HG03457 (cell line): ENCODE results near the gene RABGAP1.
"Not testable (repeated sequence)": the region's sequence is repeated elsewhere in the genome, so short reads cannot be mapped to it uniquely, and the experiment has no call there.

Source experiments
- ATAC-seq: cut with Tn5 transposase; IDR thresholded peaks from one replicate; pipeline ENCODE4 v1.9.1; 2021; ENCODE audit warnings: moderate number of reproducible peaks; ENCODE audit not compliant: unreplicated experiment

The RABGAP1 gene

DNA sequence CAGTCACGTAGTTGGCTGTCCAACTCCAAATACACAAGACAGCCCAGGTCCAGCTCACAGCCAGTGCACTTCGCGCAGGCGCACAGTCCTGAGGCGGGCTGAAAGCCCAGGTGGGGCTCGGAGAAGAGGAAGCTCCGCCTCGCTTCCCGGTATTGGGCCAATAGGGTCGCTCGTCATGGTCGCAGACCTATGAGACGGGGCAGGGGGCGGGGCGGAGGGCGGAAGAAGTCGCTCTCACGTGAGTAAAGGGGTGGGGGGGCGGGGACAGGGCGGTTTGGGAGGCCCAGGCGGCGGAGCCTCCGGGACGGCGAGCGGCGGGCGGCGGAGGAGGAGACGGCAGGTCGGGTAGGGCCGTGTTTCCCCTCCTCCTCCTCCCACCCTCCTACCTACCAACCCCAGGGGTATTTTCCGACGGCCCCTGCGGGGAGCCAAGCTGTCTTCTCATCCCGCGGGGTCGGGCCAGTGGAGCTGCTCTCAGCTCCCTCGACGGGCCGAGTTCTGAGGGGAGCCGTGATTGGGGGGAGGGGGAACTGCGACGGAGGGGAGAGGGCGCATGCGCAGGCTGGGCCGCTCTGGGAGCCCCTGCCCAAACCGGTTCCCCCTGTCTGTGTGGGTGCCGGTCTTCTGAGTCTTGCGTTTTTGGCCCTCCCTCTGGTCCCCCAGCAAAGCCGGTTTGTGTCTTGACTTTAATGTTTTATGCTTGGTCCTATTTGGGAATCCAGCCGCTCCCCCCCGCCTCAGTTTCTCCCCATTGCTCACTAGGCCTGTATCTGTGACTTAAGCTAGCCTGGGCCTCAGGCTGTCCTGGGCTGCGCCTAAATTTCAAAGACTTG lies at the start of gene RABGAP1:
Gene RABGAP1 (plus strand): TSS at position 272 of the 833 bp plus-strand sequence. CDS start 16,040 bp downstream, outside the sequence.
- peak; percentile 94 for ATAC-seq

GRCh38 chr9:122897969-122898368 lies 42.9 kb upstream of the RABGAP1 start:
- no peak for ATAC-seq

GRCh38 chr9:122900791-122901190 lies 40.0 kb upstream of the RABGAP1 start:
- ATAC-seq = no peak

DNA sequence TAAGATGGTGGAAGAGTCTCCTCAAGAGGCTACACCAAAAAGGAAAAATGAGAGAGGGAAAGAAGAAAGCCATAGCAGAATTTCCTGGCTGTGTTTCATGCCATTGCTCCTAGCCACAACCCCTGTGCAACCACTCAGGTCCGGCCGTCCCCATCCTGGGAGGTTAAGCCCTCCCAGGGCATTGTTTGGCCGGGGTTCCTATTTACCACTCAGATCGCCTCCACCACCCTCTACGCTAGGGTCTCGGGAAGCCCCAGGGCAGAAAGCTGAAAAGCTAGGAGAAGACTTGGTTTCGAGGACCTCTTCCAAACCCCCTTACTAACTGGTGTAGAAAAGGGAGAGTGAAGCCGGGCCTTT lies 36.4 kb upstream of the RABGAP1 start:
- ATAC-seq = peak; percentile 4

- ATAC-seq = peak; percentile 85
These were observed 35.8 kb upstream of the RABGAP1 start, which contains the start of gene RC3H2 for GRCh38 chr9:122904823-122905710. TSS of gene RC3H2 (minus strand) at chr9:122905359. CDS start at chr9:122897509, 7,850 bp downstream.

DNA sequence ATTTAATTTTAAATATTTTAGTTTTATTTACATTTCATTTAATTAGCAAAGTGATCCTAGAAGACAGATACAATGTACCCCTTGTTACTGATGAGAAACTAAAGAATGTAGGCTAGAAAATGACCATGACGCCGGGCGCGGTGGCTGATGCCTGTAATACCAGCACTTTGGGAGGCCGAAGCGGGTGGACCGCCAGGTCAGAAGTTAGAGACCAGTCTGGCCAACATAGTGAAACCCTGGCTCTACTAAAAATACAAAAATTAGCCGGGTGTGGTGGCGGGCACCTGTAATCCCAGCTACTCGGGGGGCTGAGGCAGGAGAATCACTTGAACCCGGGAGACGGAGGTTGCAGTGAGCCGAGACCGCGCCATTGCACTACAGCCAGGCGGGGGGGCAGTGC lies 34.7 kb upstream of the RABGAP1 start:
- not testable (repeated sequence) for ATAC-seq

DNA sequence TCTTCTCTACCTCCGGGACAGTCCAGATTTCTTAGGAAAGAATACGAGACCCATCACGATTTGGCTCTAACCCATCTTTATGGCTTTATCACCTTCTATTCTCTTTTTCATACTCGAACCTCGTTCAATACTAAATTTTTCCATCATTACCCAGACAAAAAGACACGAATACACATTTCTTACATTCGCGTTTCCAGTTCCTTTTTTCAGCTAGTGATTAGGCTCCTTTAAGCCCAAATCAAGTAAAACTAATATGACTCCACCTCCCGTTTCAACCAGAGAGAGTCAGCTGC lies 28.2 kb upstream of the RABGAP1 start:
- no peak for ATAC-seq

DNA sequence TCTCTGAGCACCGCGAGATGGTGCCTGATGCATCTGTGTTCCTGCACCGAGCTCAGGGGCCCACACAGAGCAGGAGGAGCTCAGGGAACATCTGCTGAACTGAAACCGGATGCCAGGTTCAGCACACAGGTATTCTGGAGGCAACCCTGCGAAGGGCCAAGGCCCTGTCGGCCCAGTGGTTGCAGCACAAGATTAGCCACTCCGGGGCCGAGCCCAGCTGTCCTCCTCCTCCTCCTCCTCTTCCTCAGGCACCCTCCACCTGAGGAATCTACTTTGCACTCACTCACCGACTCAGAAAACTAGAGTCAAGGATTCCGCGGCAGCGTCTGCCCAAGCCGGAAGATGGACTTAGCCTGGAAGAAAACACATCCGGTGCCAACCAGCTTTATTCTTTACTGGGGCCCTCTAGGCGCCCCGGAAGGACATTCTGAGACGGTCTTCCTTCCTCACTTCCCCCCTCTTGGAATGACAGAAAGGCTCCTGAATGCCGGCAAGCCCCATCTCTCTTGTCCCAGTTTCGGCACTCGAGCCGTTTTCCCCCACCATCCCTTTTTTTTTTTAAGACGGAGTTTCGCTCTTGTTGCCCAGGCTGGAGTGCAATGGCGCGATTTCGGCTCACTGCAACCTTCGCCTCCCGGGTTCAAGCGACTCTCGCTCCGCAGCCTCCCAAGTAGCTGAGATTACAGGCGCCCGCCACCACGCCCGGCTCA lies 27.7 kb upstream of the RABGAP1 start, which contains the start of gene ZBTB6:
Gene ZBTB6 (minus strand): TSS at position 360 of the 710 bp plus-strand sequence. CDS start 1,251 bp downstream, outside the sequence.
- ATAC-seq = peak; percentile 87

DNA sequence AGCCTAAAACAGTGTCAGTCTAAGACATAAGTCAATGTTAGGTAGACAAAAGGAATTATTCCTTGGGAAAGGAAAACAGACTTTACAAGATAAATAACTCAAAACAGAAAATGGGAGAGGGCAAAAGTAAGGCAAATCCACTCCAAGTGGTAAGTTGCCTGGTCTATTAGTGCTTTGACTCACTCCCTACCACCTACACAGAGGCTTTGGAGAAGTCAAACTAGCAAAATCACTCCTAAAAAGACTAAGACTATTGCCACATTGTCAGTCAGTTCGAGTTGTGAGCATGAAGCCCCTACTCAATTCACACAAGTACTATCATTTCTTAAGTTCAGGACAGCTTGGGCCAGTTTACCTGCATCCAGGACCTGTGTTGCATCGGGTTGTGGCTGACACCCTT lies 22.5 kb upstream of the RABGAP1 start:
- no peak for ATAC-seq

DNA sequence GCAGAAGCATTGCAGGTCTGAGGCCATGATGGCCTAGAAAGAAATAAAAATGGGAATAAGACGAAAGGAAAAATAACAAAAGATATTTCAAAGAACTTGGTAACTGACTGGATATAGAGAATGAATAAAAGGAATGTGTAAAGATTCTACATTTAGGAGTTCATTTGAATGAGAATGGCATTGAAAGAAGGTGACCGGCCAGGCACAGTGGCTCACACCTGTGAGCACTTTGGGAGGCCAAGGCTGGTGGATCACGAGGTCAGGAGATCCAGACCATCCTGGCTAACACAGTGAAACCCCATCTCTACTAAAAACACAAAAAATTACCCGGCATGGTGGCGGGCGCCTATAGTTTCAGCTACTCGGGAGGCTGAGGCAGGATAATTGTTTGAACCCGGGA lies 18.1 kb upstream of the RABGAP1 start:
- no peak for ATAC-seq

DNA sequence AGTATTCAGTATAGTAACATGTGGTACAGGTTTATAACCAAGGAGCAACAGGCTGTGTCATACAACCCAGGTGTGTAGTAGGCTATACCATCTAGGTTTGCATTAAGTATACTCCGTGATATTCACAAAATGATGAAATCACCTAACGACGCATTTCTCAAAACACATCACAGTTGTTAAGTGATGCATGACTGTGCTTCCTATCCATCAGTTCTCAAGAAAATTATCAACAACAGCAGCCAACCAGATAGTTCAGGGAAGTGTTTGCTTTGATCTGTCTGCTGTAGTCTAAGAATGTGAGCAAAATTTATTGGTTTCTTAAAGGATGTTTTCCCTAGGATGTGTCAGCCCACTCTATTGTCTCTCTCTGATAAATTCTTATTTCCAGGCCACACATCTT lies 16.9 kb upstream of the RABGAP1 start:
- ATAC-seq = no peak

DNA sequence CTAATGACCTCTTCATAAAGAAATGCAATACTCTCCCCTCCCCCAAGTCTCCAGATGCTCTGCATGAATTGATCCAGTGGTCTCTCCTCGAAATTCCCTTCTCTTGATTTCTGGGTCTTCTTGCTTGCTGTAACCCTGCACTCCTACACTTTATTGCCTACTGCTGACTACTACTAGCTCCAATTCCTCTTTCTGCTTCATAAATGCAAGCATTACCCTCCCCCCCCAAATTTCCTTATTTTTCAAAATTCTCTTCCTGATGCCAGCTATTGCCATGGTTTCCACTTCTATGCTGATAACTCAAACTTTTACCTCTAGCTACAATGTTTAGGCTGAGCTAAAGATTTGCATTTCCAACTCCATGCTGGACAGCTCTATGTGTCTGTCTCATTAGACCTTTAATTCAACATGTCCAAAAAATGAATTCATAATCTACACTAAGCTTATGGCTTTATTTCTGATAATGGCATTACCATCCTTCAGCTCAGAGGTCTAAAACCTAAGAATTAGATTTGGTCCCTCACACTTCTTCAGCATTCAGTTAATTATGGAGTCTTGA lies 10.9 kb upstream of the RABGAP1 start:
- no peak for ATAC-seq

DNA sequence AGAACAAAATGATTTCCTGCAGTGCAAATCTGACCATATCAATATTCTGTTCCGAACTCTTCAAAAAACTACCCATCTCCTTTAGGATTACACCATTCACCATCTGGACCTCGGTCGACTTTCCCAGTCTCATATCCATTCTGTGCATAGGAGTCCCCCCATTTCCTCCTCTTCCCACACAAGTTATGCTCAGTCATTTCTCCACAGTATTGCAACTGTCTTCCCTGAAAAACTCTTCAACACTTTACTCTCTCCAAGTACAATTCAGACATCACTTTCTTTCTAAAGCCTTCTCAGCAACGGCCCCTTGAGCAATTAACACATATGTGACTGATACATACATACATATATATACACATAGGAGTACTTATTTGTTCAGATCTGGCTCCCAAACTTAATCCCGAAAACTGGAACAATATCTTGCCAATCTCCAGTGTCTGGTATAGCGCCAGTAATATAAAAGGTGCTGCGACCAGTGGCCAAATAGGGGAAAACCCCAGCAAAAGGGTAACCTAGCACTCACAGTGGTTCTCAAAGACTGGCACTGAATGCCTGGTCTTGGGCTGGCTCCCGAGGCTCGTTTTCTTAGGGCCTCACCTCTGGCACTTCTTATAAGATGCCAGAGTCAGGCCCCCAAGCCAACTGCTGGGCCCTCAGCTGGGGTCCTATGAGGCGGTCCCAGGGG lies 10.1 kb upstream of the RABGAP1 start:
- peak; percentile 29 for ATAC-seq

DNA sequence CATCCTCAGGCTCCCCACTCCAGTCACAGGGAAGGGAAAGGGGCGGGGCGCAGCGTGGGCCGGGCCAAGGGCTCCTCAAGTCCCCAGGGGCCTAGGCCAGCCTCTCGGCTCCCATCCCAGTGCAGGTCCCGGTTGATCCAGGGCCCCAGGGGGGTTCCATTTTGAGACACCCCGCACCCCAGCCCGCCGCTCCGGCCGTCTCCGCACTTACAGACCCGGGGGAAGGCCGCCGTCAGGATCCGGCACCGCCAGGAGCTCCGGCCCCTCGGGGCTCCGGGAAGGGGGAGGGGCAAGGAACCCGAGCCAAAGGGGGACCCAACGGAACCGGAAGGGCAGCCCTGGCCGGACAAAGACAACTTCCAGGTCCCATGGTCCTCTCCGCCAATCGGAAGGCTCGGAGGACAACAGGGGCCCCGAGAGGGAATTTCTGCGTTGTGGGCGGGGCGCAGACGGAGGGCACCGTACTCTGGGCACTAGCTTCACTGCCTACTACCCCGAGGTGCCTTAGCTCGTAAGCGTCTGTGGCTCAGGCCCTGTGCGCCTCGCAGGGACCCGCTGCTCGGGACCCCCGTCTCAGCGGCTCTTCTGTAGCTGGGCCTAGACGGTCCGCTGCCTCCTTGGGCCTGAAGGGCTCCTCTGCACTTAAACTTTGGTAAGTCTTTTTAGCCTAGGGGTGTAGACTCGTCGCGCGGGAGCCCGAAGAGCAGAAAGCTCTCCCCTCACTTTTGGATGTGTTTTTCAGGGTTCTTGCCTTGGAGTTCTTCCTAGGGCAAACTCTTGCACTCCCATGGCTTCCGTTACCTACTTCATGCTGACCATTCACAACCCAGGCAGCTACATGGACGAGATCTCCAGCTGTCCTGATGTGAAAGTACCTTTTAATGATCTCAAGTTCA lies 9.3 kb upstream of the RABGAP1 start, which contains the start of gene ZBTB26:
Gene ZBTB26 (minus strand): TSS at position 287 of the 896 bp plus-strand sequence. CDS start 11,578 bp downstream, outside the sequence.
- ATAC-seq = peak; percentile 90

DNA sequence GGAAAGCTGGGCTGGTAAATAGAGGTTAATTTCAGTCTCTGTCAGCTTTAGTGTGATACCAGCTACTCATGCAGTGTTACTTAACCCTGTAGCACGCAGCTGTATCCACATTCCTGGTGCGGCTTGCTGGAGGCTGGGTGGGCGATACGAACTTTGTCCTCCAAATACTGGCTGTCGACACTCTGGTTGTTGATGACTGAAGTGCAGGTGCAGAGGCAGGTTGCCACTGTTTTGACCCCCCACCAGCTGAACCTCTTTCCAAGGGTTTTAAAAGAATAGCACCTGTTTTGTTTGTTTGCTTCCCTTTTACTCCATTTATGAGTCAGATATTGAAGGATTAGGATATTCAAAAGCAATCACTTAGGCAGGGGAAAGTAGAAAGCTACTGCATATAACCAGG lies 4.4 kb upstream of the RABGAP1 start:
- no peak for ATAC-seq

- no peak for ATAC-seq
These were observed 3.9 kb upstream of the RABGAP1 start for GRCh38 chr9:122936883-122937282.

DNA sequence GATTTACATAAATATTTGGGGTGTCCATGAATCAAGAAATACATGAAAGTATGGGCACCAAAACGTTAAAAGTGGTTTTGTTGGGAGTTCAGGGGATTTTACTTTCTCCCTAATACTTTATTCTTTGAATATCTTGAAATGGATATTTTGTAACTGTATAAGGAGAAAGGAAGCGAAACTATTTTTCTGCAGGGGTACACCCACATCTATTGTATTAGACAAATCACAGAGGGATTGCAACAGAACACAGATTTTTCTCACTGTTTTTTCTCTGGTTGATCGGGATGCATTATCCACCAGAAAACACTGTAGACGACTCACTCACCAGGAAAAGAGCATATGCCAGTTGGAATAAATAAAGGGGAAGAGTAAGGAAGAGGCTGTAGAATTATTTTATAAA lies 1.2 kb upstream of the RABGAP1 start:
- no peak for ATAC-seq

- ATAC-seq = no peak
These were observed 419 bp upstream of the RABGAP1 start for GRCh38 chr9:122940454-122940748.

GRCh38 chr9:122941582-122942234 lies 888 bp downstream of the RABGAP1 start:
- no peak for ATAC-seq
